HG03196 (cell line): ENCODE measurements around the gene ALG1.
"Not testable (repeated sequence)": the region's sequence is repeated elsewhere in the genome, so short reads cannot be mapped to it uniquely, and the experiment has no call there.

ENCODE experiments used
- ATAC-seq: cut with Tn5 transposase; IDR thresholded peaks from one replicate; pipeline ENCODE4 v1.9.1; 2021; ENCODE audit not compliant: unreplicated experiment

ALG1 gene

GRCh38 chr16:5072334-5073278 lies 963 bp downstream of the ALG1 start:
- no peak for ATAC-seq

GRCh38 chr16:5073279-5073629 lies 1.6 kb downstream of the ALG1 start:
- ATAC-seq, result no peak

- ATAC-seq, result not testable (repeated sequence)
Measured at GRCh38 chr16:5073771-5074170, 2.1 kb downstream of the ALG1 start.

GRCh38 chr16:5075637-5076036 lies 4.0 kb downstream of the ALG1 start:
- no peak for ATAC-seq

- no peak for ATAC-seq
Measured at GRCh38 chr16:5077304-5077703, 5.7 kb downstream of the ALG1 start.

GRCh38 chr16:5078626-5079025 lies 7.0 kb downstream of the ALG1 start:
- no peak for ATAC-seq

- ATAC-seq, result not testable (repeated sequence)
Measured at GRCh38 chr16:5080461-5080860, 8.8 kb downstream of the ALG1 start.

- ATAC-seq, result not testable (repeated sequence)
Measured at GRCh38 chr16:5080996-5081395, 9.4 kb downstream of the ALG1 start.

GRCh38 chr16:5083646-5084045 lies 12.0 kb downstream of the ALG1 start:
- not testable (repeated sequence) for ATAC-seq

- not testable (repeated sequence) for ATAC-seq
Measured at GRCh38 chr16:5084099-5084731, 12.6 kb downstream of the ALG1 start.

- not testable (repeated sequence) for ATAC-seq
Measured at GRCh38 chr16:5084802-5085201, 13.2 kb downstream of the ALG1 start.

GRCh38 chr16:5085716-5086115 lies 14.1 kb downstream of the ALG1 start:
- ATAC-seq, result not testable (repeated sequence)

- ATAC-seq, result not testable (repeated sequence)
Measured at GRCh38 chr16:5088086-5088790, 16.6 kb downstream of the ALG1 start.

- ATAC-seq, result not testable (repeated sequence)
Measured at GRCh38 chr16:5088936-5089335, 17.3 kb downstream of the ALG1 start.

GRCh38 chr16:5089911-5090555 lies 18.4 kb downstream of the ALG1 start:
- not testable (repeated sequence) for ATAC-seq

GRCh38 chr16:5090592-5090991 lies 18.9 kb downstream of the ALG1 start:
- not testable (repeated sequence) for ATAC-seq

- not testable (repeated sequence) for ATAC-seq
Measured at GRCh38 chr16:5093081-5093480, 21.4 kb downstream of the ALG1 start.

- not testable (repeated sequence) for ATAC-seq
Measured at GRCh38 chr16:5093746-5094145, 22.1 kb downstream of the ALG1 start.

- not testable (repeated sequence) for ATAC-seq
Measured at GRCh38 chr16:5095145-5095830, 23.6 kb downstream of the ALG1 start.

- ATAC-seq, result not testable (repeated sequence)
Measured at GRCh38 chr16:5096437-5097060, 24.9 kb downstream of the ALG1 start.
